ENCODE results near the gene RRP1.

Gene RRP1

DNA sequence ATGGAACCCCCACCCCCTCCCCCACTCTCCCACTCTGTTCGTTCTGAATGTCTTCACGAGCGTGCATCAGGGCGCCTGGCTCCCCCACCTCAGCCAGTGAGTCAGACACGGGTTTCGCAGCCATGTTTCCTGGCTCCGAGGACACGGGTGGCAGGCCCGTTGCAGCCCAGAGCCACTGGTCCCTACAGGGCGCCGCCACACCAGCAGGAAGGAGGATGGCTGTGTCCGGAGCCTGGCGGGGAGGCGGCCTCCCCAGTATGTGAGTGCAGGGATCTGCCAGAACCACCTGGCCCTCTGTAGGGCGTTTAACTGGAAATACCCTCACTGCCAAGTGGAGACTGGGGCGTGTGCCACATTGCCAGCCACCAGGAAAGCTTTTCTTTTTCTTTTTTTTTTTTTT lies 31.8 kb upstream of the RRP1 start:
- peak overlapping the region; percentile 83 for H3K27ac Mint-ChIP-seq
- no peak for DNase-seq
- peaks cover 21% of the 10 kb centered on the region for H3K4me1 Mint-ChIP-seq
- no peaks in the 10 kb centered on the region for H3K27me3 Mint-ChIP-seq (ENCODE audit: low read depth, poor library complexity)
- TF ChIP-seq, protein P1, sequence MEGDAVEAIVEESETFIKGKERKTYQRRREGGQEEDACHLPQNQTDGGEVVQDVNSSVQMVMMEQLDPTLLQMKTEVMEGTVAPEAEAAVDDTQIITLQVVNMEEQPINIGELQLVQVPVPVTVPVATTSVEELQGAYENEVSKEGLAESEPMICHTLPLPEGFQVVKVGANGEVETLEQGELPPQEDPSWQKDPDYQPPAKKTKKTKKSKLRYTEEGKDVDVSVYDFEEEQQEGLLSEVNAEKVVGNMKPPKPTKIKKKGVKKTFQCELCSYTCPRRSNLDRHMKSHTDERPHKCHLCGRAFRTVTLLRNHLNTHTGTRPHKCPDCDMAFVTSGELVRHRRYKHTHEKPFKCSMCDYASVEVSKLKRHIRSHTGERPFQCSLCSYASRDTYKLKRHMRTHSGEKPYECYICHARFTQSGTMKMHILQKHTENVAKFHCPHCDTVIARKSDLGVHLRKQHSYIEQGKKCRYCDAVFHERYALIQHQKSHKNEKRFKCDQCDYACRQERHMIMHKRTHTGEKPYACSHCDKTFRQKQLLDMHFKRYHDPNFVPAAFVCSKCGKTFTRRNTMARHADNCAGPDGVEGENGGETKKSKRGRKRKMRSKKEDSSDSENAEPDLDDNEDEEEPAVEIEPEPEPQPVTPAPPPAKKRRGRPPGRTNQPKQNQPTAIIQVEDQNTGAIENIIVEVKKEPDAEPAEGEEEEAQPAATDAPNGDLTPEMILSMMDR (IDR thresholded peaks at IDR 0.05) = no peak
- peaks cover 23% of the 10 kb centered on the region for H3K36me3 Mint-ChIP-seq (ENCODE audit: low read depth)
- no peak overlapping the region for H3K4me3 Mint-ChIP-seq
- no peaks in the 10 kb centered on the region for H3K9me3 Mint-ChIP-seq

DNA sequence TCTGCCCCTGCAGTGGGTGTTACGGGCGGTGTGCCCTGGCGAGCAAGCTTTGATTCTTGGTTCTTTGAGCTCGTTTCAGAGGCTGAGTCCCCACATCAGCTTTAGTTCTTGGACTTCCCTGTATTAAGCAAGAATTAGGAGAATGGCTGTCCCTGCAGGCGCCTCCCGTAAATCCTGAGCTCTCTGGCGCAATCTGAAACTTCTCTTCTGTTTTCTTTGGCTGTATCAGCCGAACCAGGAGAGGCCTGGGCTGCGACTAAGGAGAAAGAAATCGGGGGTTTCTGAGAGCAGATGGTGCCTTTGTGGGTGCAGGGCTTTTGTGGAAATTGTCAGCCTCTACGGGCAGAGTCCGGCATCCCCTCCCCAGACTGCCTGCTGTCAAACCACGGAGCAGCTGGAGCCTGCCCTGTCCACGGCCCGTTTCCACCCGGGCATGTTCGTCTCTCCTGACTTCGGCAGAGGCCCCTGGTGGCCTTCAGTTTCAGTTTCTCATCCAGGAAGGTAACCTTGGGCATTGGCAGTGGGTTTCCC lies 31.2 kb upstream of the RRP1 start:
- H3K36me3 Mint-ChIP-seq (ENCODE audit: low read depth) = peaks cover 27% of the 10 kb centered on the region
- peaks cover 21% of the 10 kb centered on the region for H3K4me1 Mint-ChIP-seq
- no peaks in the 10 kb centered on the region for H3K27me3 Mint-ChIP-seq (ENCODE audit: low read depth, poor library complexity)
- H3K27ac Mint-ChIP-seq = peak overlapping the region; percentile 83
- H3K9me3 Mint-ChIP-seq = no peaks in the 10 kb centered on the region
- peak overlapping the region; percentile 25 for H3K4me3 Mint-ChIP-seq
- TF ChIP-seq, protein P1 (IDR thresholded peaks at IDR 0.05) = no peak
- no peak for DNase-seq

DNA sequence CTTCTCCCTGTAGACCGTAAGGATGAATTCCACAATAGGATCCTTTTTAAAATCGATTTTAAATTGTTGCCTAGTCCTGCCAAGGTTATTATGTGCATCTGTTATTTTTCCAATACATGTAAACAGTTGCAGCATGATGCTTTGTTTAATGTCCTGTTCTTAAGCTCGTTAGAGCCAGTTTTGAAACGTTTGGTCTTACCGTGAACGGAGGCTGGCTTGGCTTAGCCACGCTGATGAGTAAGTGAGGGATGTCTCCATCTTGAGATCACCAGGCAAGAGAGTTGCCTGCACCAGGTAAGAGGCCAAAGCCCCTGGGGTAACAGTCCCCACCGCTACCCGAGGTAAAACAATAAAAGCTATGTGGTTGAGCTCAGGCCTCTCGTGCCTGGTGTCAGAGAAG lies 30.6 kb upstream of the RRP1 start:
- H3K4me3 Mint-ChIP-seq = no peak overlapping the region
- no peaks in the 10 kb centered on the region for H3K27me3 Mint-ChIP-seq (ENCODE audit: low read depth, poor library complexity)
- peak overlapping the region; percentile 83 for H3K27ac Mint-ChIP-seq
- H3K36me3 Mint-ChIP-seq (ENCODE audit: low read depth) = peaks cover 27% of the 10 kb centered on the region
- no peak for DNase-seq
- H3K9me3 Mint-ChIP-seq = no peaks in the 10 kb centered on the region
- peaks cover 21% of the 10 kb centered on the region for H3K4me1 Mint-ChIP-seq
- TF ChIP-seq, protein P1 (IDR thresholded peaks at IDR 0.05) = no peak

DNA sequence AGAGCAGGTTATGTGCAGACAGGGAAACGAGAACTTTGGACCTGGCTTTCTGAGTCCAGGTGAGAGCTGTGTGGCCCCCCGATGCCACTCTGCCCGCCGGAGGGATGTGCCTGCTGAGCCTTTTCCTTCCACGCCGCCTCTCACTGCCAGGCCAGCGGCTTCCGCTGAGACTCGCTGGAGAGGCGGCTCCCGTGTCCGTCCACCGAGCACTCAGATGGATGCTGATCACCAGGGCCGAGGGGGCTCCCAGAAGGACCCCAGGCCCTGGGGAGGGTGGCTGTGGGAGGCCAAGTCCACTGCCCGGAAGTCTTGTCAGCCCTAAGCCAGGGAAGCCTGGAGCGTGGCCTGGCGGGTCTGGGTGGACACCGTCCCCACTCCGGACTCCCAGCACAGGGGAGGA lies 29.7 kb upstream of the RRP1 start:
- no peak overlapping the region for H3K4me3 Mint-ChIP-seq
- no peak overlapping the region for H3K27ac Mint-ChIP-seq
- no peaks in the 10 kb centered on the region for H3K9me3 Mint-ChIP-seq
- TF ChIP-seq, protein P1 (IDR thresholded peaks at IDR 0.05) = no peak
- H3K27me3 Mint-ChIP-seq (ENCODE audit: low read depth, poor library complexity) = no peaks in the 10 kb centered on the region
- peaks cover 21% of the 10 kb centered on the region for H3K4me1 Mint-ChIP-seq
- peaks cover 19% of the 10 kb centered on the region for H3K36me3 Mint-ChIP-seq (ENCODE audit: low read depth)
- no peak for DNase-seq

DNA sequence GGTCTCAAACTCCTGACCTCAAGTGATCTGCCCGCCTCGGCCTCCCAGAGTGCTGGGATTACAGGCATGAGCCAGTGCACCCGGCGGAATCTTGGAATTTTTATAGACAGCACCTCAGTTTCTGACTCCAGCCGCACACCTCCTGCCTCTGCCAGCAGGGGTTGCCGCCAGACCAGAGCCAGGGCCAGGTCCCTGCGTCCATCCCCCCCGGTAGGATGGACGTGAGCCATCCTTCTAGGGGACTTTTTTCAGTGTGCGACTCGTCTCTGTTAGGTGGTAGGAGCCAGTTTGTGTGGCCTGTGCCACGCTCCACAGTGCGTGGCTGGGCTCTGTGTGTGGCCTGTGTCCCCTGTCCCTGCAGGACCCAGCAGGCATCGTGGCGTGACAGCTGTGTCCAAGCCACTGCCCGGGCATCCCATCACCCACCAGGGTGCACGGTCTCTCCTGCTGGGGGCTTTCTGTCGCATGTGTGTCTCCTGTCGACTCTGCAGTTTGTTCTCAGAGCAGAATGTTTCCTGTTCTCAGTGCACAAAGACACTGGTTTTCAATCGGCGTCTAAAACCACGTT lies 28.9 kb upstream of the RRP1 start:
- H3K36me3 Mint-ChIP-seq (ENCODE audit: low read depth) = peaks cover 18% of the 10 kb centered on the region
- no peak overlapping the region for H3K27ac Mint-ChIP-seq
- peaks cover 21% of the 10 kb centered on the region for H3K4me1 Mint-ChIP-seq
- DNase-seq = no peak
- no peaks in the 10 kb centered on the region for H3K27me3 Mint-ChIP-seq (ENCODE audit: low read depth, poor library complexity)
- TF ChIP-seq, protein P1 (IDR thresholded peaks at IDR 0.05) = no peak
- H3K9me3 Mint-ChIP-seq = no peaks in the 10 kb centered on the region
- no peak overlapping the region for H3K4me3 Mint-ChIP-seq

DNA sequence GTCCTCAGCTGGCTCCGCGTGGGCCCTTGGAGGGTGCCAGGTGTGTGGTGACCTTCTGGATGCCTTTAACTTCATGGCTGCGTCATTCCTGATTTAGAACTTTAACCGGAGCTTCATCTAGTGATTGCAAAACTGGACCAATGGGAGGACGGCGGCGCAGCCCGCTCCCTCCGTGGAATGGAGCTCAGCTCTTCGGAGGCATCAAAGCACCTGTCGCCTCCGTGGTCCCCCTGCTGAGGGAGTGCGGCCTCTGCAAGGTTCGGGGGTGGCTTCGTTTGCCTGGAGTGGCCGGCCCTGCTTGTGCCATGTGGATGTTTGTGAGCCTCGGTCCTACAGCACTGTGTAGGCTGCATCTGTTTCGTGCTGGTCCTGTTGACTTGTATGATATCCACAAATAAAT lies 27.5 kb upstream of the RRP1 start:
- no peaks in the 10 kb centered on the region for H3K9me3 Mint-ChIP-seq
- no peak overlapping the region for H3K27ac Mint-ChIP-seq
- TF ChIP-seq, protein P1 (IDR thresholded peaks at IDR 0.05) = no peak
- peaks cover 24% of the 10 kb centered on the region for H3K4me1 Mint-ChIP-seq
- no peak overlapping the region for H3K4me3 Mint-ChIP-seq
- H3K27me3 Mint-ChIP-seq (ENCODE audit: low read depth, poor library complexity) = no peaks in the 10 kb centered on the region
- H3K36me3 Mint-ChIP-seq (ENCODE audit: low read depth) = peaks cover 7% of the 10 kb centered on the region
- no peak for DNase-seq

All from nephron progenitor cell (in vitro differentiated cells).